ENCODE data around the gene CLDN24. TPM values are rescaled to one million over a fixed set of nuclear protein-coding genes. Genes with fewer than 3 reads are reported as not detected.

Gene CLDN24
- total RNA-seq, 1 donor from 2014 or later, result not detected

DNA sequence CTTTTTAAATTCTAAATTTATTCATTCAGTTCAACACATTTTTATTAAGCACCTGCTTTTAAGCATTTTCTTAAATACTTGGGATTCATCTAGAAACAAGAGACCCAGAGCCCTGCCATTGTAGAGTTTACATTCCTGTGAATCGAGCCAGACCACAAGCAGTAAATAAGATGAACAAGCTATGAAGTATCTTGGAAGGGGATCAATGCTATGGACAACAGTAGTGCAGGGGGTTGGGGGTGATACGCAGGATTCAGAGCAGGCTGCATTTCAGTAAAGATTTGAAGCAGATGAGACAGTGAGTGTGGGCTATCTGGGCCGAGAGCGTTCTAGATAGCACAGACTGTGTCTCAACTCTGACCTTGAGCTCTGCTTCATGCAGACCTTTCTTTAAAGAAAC is 37.3 kb downstream of the CLDN24 start:
- intact Hi-C loops (cut with micrococcal nuclease), result loop anchor here (5.0 kb wide), 1 partner anchor 122 kb away; no protein-coding TSS in a partner anchor
- Mint-ChIP-seq H3K9me3 (no peaks in the 10 kb centered on the region), H3K4me1 (ENCODE audit: low read depth) (no peaks in the 10 kb centered on the region), H3K36me3 (ENCODE audit: low read depth) (no peaks in the 10 kb centered on the region), H3K27me3 (ENCODE audit: low read depth) (no peaks in the 10 kb centered on the region), H3K27ac (no peak overlapping the region), H3K4me3 (ENCODE audit: low read depth) (no peak overlapping the region)
- no peak for DNase-seq (ENCODE audit: low spot score)

- Mint-ChIP-seq H3K27me3 (ENCODE audit: low read depth) (no peaks in the 10 kb centered on the region), H3K9me3 (no peaks in the 10 kb centered on the region), H3K27ac (no peak overlapping the region), H3K4me1 (ENCODE audit: low read depth) (no peaks in the 10 kb centered on the region), H3K4me3 (ENCODE audit: low read depth) (no peak overlapping the region), H3K36me3 (ENCODE audit: low read depth) (no peaks in the 10 kb centered on the region)
- no peak for DNase-seq (ENCODE audit: low spot score)
- intact Hi-C loops (cut with micrococcal nuclease), result no loop called here
Observed at GRCh38 chr4:183284258-183284785, 37.9 kb downstream of the CLDN24 start.

GRCh38 chr4:183276106-183276505 is 46.1 kb downstream of the CLDN24 start:
- no peak for DNase-seq (ENCODE audit: low spot score)
- H3K27me3 Mint-ChIP-seq (ENCODE audit: low read depth), result no peaks in the 10 kb centered on the region
- H3K4me1 Mint-ChIP-seq (ENCODE audit: low read depth), result no peaks in the 10 kb centered on the region
- intact Hi-C loops (cut with micrococcal nuclease), result no loop called here
- no peak overlapping the region for H3K27ac Mint-ChIP-seq
- no peak overlapping the region for H3K4me3 Mint-ChIP-seq (ENCODE audit: low read depth)
- H3K9me3 Mint-ChIP-seq, result peaks cover 6% of the 10 kb centered on the region
- H3K36me3 Mint-ChIP-seq (ENCODE audit: low read depth), result no peaks in the 10 kb centered on the region

DNA sequence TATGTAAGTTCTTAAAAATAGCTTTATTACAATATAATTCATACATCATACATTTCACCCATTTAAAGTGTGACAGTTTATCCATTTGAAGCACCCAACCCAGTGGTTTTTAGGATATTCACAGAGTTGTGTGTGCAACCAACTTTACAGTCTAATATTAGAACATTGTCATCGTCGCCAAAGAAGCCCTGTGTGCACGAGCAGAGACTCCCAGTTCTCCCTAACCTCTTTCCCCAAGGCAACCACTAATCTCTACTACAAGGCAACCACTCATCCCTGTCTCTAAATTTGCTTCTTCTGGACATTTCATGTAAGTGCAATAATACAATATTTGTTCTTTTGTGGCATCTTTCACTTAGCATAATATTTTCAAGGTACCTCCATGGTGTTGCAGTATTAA is 49.8 kb downstream of the CLDN24 start:
- H3K27ac Mint-ChIP-seq, result no peak overlapping the region
- intact Hi-C loops (cut with micrococcal nuclease), result no loop called here
- H3K9me3 Mint-ChIP-seq, result peaks cover 6% of the 10 kb centered on the region
- H3K36me3 Mint-ChIP-seq (ENCODE audit: low read depth), result no peaks in the 10 kb centered on the region
- H3K4me3 Mint-ChIP-seq (ENCODE audit: low read depth), result no peak overlapping the region
- H3K4me1 Mint-ChIP-seq (ENCODE audit: low read depth), result no peaks in the 10 kb centered on the region
- no peaks in the 10 kb centered on the region for H3K27me3 Mint-ChIP-seq (ENCODE audit: low read depth)
- DNase-seq (ENCODE audit: low spot score), result no peak

Other genes with a start within 250 kb of the CLDN24 start
- gene WWC2, start 223.2 kb downstream of the CLDN24 start, total RNA-seq, result 0.50 and 0.55 TPM in 2 replicates
- gene CLDN22, start 2.1 kb downstream of the CLDN24 start, total RNA-seq, result not detected in 2 replicates
- gene CDKN2AIP, start 122.2 kb upstream of the CLDN24 start, total RNA-seq, result 23.3 and 25.3 TPM in 2 replicates
- gene ING2, start 182.6 kb upstream of the CLDN24 start, total RNA-seq, result 14.6 and 15.3 TPM in 2 replicates

Data from activated T-helper 2 cell treated with anti-CD3 and anti-CD28 coated beads, Interferon-gamma antibody, Interleukin-2, Interleukin-4, amounts not matched to agents 10 μg/mL and 5 μg/mL and 100 μg/mL, durations not matched to agents 14 hours and 24 hours and 36 hours (primary cell).